ENCODE measurements around the gene STK33. TPM values are rescaled to one million over a fixed set of nuclear protein-coding genes. Genes with fewer than 3 reads are reported as not detected.

The STK33 gene
- total RNA-seq, 4 donors from 2014 or later = 0.76 TPM; not detected in 3

GRCh38 chr11:8531312-8531711 is 62.7 kb downstream of the STK33 start:
- Histone ChIP-seq H3K27ac (no peak overlapping the region), H3K4me3 (no peak overlapping the region), H3K36me3 (no peaks in the 10 kb centered on the region), H3K4me1 (no peaks in the 10 kb centered on the region), H3K9me3 (no peaks in the 10 kb centered on the region), H3K27me3 (no peaks in the 10 kb centered on the region)
- TF ChIP-seq POLR2A (IDR thresholded peaks at IDR 0.05) (no peak), POLR2AphosphoS5 (IDR thresholded peaks at IDR 0.05) (no peak), EP300 (IDR thresholded peaks at IDR 0.05) (no peak), CTCF (IDR thresholded peaks at IDR 0.05) (no peak)
- DNase-seq (ENCODE audit: low spot score in 2 of 2) = no peak
- 70% methylated on average over 4 of the region's 4 CpGs for WGBS

- no peak for DNase-seq (ENCODE audit: low spot score in 2 of 2)
- no peaks in the 10 kb centered on the region for H3K27me3 ChIP-seq
- no peaks in the 10 kb centered on the region for H3K4me1 ChIP-seq
- H3K4me3 ChIP-seq = no peak overlapping the region
- H3K27ac ChIP-seq = no peak overlapping the region
- TF ChIP-seq EP300 (IDR thresholded peaks at IDR 0.05) (no peak), CTCF (IDR thresholded peaks at IDR 0.05) (no peak), POLR2AphosphoS5 (IDR thresholded peaks at IDR 0.05) (no peak), POLR2A (IDR thresholded peaks at IDR 0.05) (no peak)
- no peaks in the 10 kb centered on the region for H3K9me3 ChIP-seq
- no peaks in the 10 kb centered on the region for H3K36me3 ChIP-seq
- WGBS = 71% methylated on average over 3 of the region's 3 CpGs
These were observed 66.1 kb downstream of the STK33 start for GRCh38 chr11:8527939-8528338.

- TF ChIP-seq EP300 (IDR thresholded peaks at IDR 0.05) = no peak
- no peak for TF ChIP-seq POLR2AphosphoS5 (IDR thresholded peaks at IDR 0.05)
- TF ChIP-seq CTCF (IDR thresholded peaks at IDR 0.05) = no peak
- TF ChIP-seq POLR2A (IDR thresholded peaks at IDR 0.05) = no peak
- H3K36me3 ChIP-seq = no peaks in the 10 kb centered on the region
- 95% methylated on average over 11 of the region's 34 CpGs for WGBS
- DNase-seq (ENCODE audit: low spot score in 2 of 2) = no peak
- no peak overlapping the region for H3K4me3 ChIP-seq
- H3K27ac ChIP-seq = no peak overlapping the region
- H3K27me3 ChIP-seq = no peaks in the 10 kb centered on the region
- H3K9me3 ChIP-seq = no peaks in the 10 kb centered on the region
- no peaks in the 10 kb centered on the region for H3K4me1 ChIP-seq
These were observed 70.6 kb downstream of the STK33 start for GRCh38 chr11:8523396-8523795.

GRCh38 chr11:8512547-8512946 is 81.5 kb downstream of the STK33 start:
- no peaks in the 10 kb centered on the region for H3K4me1 ChIP-seq
- H3K27ac ChIP-seq = no peak overlapping the region
- 89% methylated on average over 2 of the region's 2 CpGs for WGBS
- peaks cover 6% of the 10 kb centered on the region for H3K9me3 ChIP-seq
- no peaks in the 10 kb centered on the region for H3K27me3 ChIP-seq
- DNase-seq (ENCODE audit: low spot score in 2 of 2) = no peak
- no peak overlapping the region for H3K4me3 ChIP-seq
- no peak for TF ChIP-seq EP300 (IDR thresholded peaks at IDR 0.05)
- no peak for TF ChIP-seq POLR2AphosphoS5 (IDR thresholded peaks at IDR 0.05)
- TF ChIP-seq CTCF (IDR thresholded peaks at IDR 0.05) = no peak
- no peaks in the 10 kb centered on the region for H3K36me3 ChIP-seq

GRCh38 chr11:8503910-8504364 is 90.1 kb downstream of the STK33 start:
- Histone ChIP-seq H3K27ac (no peak overlapping the region), H3K36me3 (no peaks in the 10 kb centered on the region), H3K9me3 (no peaks in the 10 kb centered on the region), H3K4me1 (peaks cover 4% of the 10 kb centered on the region), H3K4me3 (no peak overlapping the region), H3K27me3 (no peaks in the 10 kb centered on the region)
- DNase-seq (ENCODE audit: low spot score in 2 of 2) = no peak
- no peak for TF ChIP-seq POLR2A (IDR thresholded peaks at IDR 0.05)
- TF ChIP-seq EP300 (IDR thresholded peaks at IDR 0.05) = no peak
- TF ChIP-seq POLR2AphosphoS5 (IDR thresholded peaks at IDR 0.05) = no peak
- TF ChIP-seq CTCF (IDR thresholded peaks at IDR 0.05) = no peak
- WGBS = 55% methylated on average over 1 of the region's 1 CpG
